Stimulated activated naive CD8-positive, alpha-beta T cell treated with anti-CD3 and anti-CD28 coated beads, Interleukin-15, Interleukin-2, amounts not matched to agents 100 ng/mL and 50 ng/mL, for 24 hours (primary cell): ENCODE results near the gene PITPNM1.

Experiments used
- H3K27ac Mint-ChIP-seq: one replicate; pipeline ENCODE4 v1.8.0; 2021; ENCODE audit warnings: mild to moderate bottlenecking, mixed read lengths
- H3K27me3 Mint-ChIP-seq: one replicate; pipeline ENCODE4 v1.8.0; 2021; ENCODE audit warnings: mixed read lengths
- H3K36me3 Mint-ChIP-seq: one replicate; pipeline ENCODE4 v1.8.0; 2021; ENCODE audit warnings: low read depth, mixed read lengths
- H3K4me1 Mint-ChIP-seq: one replicate; pipeline ENCODE4 v1.8.0; 2021; ENCODE audit warnings: low read depth, mixed read lengths
- H3K4me3 Mint-ChIP-seq: one replicate; pipeline ENCODE4 v1.8.0; 2021; ENCODE audit warnings: mild to moderate bottlenecking, mixed read lengths
- H3K9me3 Mint-ChIP-seq: one replicate; pipeline ENCODE4 v1.8.0; 2021; ENCODE audit warnings: mixed read lengths

Gene PITPNM1

GRCh38 chr11:67534070-67534679, 29.0 kb upstream of the PITPNM1 start:
- peaks cover 6% of the 10 kb centered on the region for H3K9me3 Mint-ChIP-seq
- H3K4me3 Mint-ChIP-seq, result no peak overlapping the region
- H3K36me3 Mint-ChIP-seq, result no peaks in the 10 kb centered on the region
- no peaks in the 10 kb centered on the region for H3K4me1 Mint-ChIP-seq
- H3K27me3 Mint-ChIP-seq, result peaks cover 8% of the 10 kb centered on the region
- H3K27ac Mint-ChIP-seq, result no peak overlapping the region

GRCh38 chr11:67532889-67533288, 27.7 kb upstream of the PITPNM1 start:
- H3K27ac Mint-ChIP-seq, result no peak overlapping the region
- H3K4me1 Mint-ChIP-seq, result no peaks in the 10 kb centered on the region
- no peak overlapping the region for H3K4me3 Mint-ChIP-seq
- no peaks in the 10 kb centered on the region for H3K36me3 Mint-ChIP-seq
- peaks cover 8% of the 10 kb centered on the region for H3K27me3 Mint-ChIP-seq
- peaks cover 6% of the 10 kb centered on the region for H3K9me3 Mint-ChIP-seq

GRCh38 chr11:67530282-67530592, 25.1 kb upstream of the PITPNM1 start:
- no peak overlapping the region for H3K27ac Mint-ChIP-seq
- H3K9me3 Mint-ChIP-seq, result peaks cover 6% of the 10 kb centered on the region
- no peaks in the 10 kb centered on the region for H3K4me1 Mint-ChIP-seq
- no peak overlapping the region for H3K4me3 Mint-ChIP-seq
- H3K36me3 Mint-ChIP-seq, result no peaks in the 10 kb centered on the region
- H3K27me3 Mint-ChIP-seq, result peaks cover 9% of the 10 kb centered on the region

GRCh38 chr11:67528376-67528775, 23.2 kb upstream of the PITPNM1 start:
- H3K4me3 Mint-ChIP-seq, result no peak overlapping the region
- H3K27me3 Mint-ChIP-seq, result peaks cover 5% of the 10 kb centered on the region
- H3K27ac Mint-ChIP-seq, result no peak overlapping the region
- no peaks in the 10 kb centered on the region for H3K36me3 Mint-ChIP-seq
- no peaks in the 10 kb centered on the region for H3K4me1 Mint-ChIP-seq
- no peaks in the 10 kb centered on the region for H3K9me3 Mint-ChIP-seq

GRCh38 chr11:67525275-67525976, 20.3 kb upstream of the PITPNM1 start:
- peaks cover 5% of the 10 kb centered on the region for H3K27me3 Mint-ChIP-seq
- H3K36me3 Mint-ChIP-seq, result no peaks in the 10 kb centered on the region
- no peaks in the 10 kb centered on the region for H3K4me1 Mint-ChIP-seq
- no peaks in the 10 kb centered on the region for H3K9me3 Mint-ChIP-seq
- H3K4me3 Mint-ChIP-seq, result no peak overlapping the region
- H3K27ac Mint-ChIP-seq, result no peak overlapping the region

GRCh38 chr11:67524480-67524808, 19.3 kb upstream of the PITPNM1 start:
- Mint-ChIP-seq H3K4me3 (no peak overlapping the region), H3K27ac (no peak overlapping the region), H3K4me1 (no peaks in the 10 kb centered on the region), H3K9me3 (no peaks in the 10 kb centered on the region), H3K27me3 (peaks cover 5% of the 10 kb centered on the region), H3K36me3 (no peaks in the 10 kb centered on the region)

GRCh38 chr11:67523556-67524479, 18.7 kb upstream of the PITPNM1 start:
- Mint-ChIP-seq H3K9me3 (no peaks in the 10 kb centered on the region), H3K27me3 (peaks cover 5% of the 10 kb centered on the region), H3K27ac (no peak overlapping the region), H3K4me1 (no peaks in the 10 kb centered on the region), H3K36me3 (no peaks in the 10 kb centered on the region), H3K4me3 (no peak overlapping the region)

GRCh38 chr11:67522844-67523555, 17.8 kb upstream of the PITPNM1 start, which contains the start of gene CABP2:
Gene CABP2 (minus strand): TSS chr11:67523446. CDS start chr11:67523326, 120 bp downstream.
- H3K36me3 Mint-ChIP-seq, result no peaks in the 10 kb centered on the region
- H3K27me3 Mint-ChIP-seq, result peaks cover 5% of the 10 kb centered on the region
- H3K27ac Mint-ChIP-seq, result no peak within 1 kb of the TSS
- H3K4me1 Mint-ChIP-seq, result no peaks in the 10 kb centered on the region
- no peaks in the 10 kb centered on the region for H3K9me3 Mint-ChIP-seq
- no peak within 1 kb of the TSS for H3K4me3 Mint-ChIP-seq

- no peaks in the 10 kb centered on the region for H3K4me1 Mint-ChIP-seq
- no peaks in the 10 kb centered on the region for H3K9me3 Mint-ChIP-seq
- H3K27ac Mint-ChIP-seq, result no peak overlapping the region
- H3K4me3 Mint-ChIP-seq, result no peak overlapping the region
- H3K27me3 Mint-ChIP-seq, result peaks cover 2% of the 10 kb centered on the region
- H3K36me3 Mint-ChIP-seq, result no peaks in the 10 kb centered on the region
These were observed 17.2 kb upstream of the PITPNM1 start for GRCh38 chr11:67522338-67522737.

- Mint-ChIP-seq H3K9me3 (no peaks in the 10 kb centered on the region), H3K4me3 (no peak overlapping the region), H3K36me3 (no peaks in the 10 kb centered on the region), H3K27me3 (no peaks in the 10 kb centered on the region), H3K4me1 (no peaks in the 10 kb centered on the region), H3K27ac (no peak overlapping the region)
These were observed 16.8 kb upstream of the PITPNM1 start for GRCh38 chr11:67521924-67522323.

- Mint-ChIP-seq H3K27ac (no peak overlapping the region), H3K36me3 (no peaks in the 10 kb centered on the region), H3K9me3 (no peaks in the 10 kb centered on the region), H3K4me3 (no peak overlapping the region), H3K4me1 (no peaks in the 10 kb centered on the region), H3K27me3 (no peaks in the 10 kb centered on the region)
These were observed 16.0 kb upstream of the PITPNM1 start for GRCh38 chr11:67520856-67521824.

- no peak overlapping the region for H3K4me3 Mint-ChIP-seq
- H3K4me1 Mint-ChIP-seq, result no peaks in the 10 kb centered on the region
- H3K9me3 Mint-ChIP-seq, result no peaks in the 10 kb centered on the region
- H3K36me3 Mint-ChIP-seq, result no peaks in the 10 kb centered on the region
- H3K27ac Mint-ChIP-seq, result no peak overlapping the region
- peaks cover under 1% of the 10 kb centered on the region for H3K27me3 Mint-ChIP-seq
These were observed 14.6 kb upstream of the PITPNM1 start for GRCh38 chr11:67519726-67520125.

- H3K9me3 Mint-ChIP-seq, result no peaks in the 10 kb centered on the region
- peaks cover 7% of the 10 kb centered on the region for H3K27me3 Mint-ChIP-seq
- H3K36me3 Mint-ChIP-seq, result no peaks in the 10 kb centered on the region
- no peaks in the 10 kb centered on the region for H3K4me1 Mint-ChIP-seq
- no peak overlapping the region for H3K27ac Mint-ChIP-seq
- H3K4me3 Mint-ChIP-seq, result no peak overlapping the region
These were observed 12.8 kb upstream of the PITPNM1 start for GRCh38 chr11:67517784-67518552.
